Activated T-cell treated with anti-CD3 and anti-CD28 coated beads for 4 hours (primary cell): ENCODE data around the gene PHF20.
"Not testable (repeated sequence)": the region's sequence is repeated elsewhere in the genome, so short reads cannot be mapped to it uniquely, and the experiment has no call there.

Experiments used
- DNase-seq: peaks from one replicate; pipeline ENCODE4 v3.0.0-alpha.2; 2020

The PHF20 gene

DNA sequence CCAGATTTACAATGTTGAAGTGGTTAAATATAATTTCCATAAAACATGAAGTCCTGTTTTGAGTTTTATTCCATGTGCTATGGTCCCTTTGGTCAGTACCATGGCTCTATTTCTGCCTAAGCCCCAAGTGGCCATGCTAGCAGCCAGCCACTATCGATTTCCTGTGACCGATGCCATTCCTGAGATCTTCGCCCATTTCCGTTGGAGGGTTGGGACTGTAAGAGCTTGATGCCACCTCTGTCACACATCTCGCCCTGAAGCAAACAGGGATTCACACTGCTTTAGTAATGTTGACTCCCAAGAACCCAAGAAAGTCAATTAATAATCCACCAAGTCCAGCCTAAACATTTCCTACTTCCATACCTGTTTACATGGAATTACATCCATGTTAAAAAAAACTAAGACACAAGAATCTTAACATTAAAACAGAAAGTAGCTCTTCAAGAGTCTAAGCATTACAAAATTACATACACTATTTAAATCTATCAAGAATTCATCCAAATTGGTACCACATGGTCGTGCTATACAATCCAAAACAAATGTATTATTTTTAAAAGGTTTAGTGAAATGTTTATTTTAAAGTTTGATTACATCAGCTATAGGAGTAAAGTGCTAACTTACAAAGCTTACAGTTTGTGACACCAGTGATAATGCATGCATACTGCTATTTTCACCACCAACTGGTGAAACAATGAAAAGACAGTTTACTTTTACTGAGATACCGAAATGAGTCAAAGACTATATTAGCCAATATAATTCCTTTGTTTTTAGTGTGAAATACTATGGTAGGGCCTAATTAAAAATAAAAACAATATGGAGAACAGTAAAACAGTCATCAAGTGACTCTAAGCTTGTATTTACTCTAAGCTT is 32.3 kb upstream of the PHF20 start:
- DNase-seq: no peak

DNA sequence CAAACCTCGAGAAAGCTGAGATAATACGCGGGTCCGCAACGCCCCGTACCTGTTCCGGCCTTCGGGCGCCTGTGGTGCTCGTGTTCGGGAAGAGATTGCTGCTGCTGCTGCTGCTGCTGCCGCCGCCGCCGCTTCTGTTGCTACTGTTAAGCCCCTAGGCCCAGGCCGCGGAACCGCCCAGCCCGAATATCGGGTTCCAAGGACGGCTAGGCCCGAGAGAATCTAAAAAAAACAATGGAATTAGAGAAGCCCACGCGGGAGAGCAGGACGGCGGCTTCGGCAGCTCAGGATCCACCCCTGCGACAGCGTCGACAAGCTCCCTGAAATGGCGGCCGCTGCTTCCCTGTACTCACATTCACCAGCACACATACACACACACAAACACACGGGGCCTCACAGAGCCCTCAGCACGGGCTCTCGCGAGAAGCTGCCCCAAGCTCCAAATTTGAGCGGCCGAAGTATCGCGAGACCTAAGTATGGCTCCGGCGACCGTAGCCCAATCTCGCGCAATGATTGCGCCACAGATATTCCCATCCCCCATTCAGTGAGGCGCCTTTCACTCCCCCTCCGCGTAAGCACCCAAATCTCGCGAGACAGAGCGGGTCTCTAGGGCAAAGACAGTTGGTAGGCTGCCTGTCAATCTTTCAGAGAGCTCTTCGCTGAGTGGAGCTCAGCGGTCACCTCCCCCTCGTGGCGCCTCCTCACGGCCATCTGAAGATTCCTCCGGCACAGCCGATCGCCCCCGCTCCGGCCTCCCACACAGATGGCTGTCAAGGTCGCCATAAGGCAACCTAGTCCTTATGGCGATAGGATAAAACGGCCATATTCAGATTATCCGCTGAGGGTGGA is 29.7 kb upstream of the PHF20 start, which contains the start of gene RBM39:
TSS of gene RBM39 (minus strand) at position 369 of the 849 bp plus-strand sequence. CDS start 1,386 bp downstream, outside the sequence.
- peak; percentile 99 for DNase-seq

DNA sequence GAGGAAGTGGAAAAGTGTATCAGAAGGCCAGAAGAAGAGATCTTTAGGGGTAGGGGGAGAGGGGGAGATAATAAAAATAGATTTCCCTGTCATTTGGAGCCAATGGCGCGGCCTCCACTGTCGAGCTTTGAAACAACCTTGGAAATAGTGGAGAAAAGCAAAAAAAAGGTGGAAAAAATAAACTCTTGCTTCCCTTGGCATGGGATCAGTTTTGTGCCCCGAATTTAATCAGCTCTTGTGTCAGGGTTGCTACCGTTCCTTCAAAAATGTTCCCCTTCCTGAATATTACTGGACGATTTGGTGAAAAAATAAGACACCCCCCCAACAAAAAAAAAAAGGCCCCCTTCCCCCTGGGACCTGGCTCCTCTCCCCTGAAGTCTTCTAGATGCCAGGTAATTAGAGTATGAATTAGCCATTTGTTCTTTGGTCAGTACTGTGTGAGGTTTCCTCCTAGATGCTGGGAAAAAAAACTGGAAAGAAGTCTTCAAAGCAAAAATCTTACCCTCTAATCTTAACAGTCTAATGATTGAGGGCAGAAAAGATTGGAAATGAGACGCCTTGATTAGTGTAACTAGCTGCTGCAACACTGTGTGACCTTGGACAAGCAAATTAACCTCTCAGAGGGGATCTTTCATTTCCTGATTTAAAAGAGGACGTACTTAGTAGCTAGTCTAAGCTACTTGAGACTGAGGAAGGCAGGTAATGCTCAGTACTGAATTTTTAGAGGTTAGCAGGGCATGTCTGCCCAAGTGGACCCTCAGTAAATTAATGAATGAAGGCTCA is 28.9 kb upstream of the PHF20 start:
- DNase-seq: no peak

DNA sequence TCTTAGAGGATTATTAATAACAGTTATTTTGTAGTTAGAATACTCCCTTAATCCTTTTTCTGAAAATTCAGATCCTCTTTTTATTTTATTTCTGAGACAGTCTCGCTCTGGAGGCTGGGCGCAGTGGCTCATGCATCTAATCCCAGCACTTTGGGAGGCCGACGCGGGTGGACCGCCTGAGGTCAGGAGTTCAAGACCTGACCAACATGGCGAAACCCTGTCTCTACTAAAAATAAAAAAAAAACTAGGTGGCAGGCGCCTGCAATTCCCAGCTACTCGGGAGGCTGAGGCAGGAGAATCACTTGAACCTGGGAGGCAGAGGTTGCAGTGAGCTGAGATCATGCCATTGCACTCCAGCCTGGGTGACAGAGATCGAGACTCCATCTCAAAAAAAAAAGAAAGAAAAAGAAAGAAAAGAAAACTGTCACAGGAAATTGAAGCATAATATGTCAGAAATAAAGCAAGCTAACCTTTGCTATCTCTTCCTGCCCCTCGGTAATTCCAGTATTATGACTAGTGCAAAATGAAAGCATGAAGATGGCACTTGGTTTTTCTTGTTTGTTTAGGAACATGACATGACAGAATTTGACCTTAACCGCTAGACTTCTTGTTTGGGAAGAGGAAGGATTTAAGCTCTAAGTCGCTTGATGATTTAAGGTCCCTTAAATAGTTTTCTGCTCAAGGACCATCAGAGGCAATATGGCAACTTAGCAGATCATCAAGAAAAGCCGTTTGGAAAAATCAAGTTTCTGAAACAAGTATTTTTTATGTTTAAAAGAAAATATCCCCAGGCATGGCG is 27.9 kb upstream of the PHF20 start:
- DNase-seq: no peak

DNA sequence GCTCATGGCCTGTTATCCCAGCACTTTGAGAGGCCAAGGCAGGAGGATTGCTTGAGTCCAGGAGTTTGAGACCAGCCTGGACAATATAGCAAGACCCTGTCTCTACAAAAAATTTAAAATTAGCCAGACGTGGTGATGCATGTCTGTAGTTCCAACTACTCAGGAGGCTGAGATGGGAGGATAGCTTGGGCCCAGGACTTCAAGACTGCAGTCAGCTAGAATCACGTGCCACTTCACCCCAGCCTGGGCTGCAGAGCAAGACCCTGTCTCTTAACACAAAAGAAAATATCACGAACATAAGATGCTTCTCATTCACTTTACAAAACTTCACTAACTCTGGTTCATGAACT is 27.3 kb upstream of the PHF20 start:
- DNase-seq: not testable (repeated sequence)

DNA sequence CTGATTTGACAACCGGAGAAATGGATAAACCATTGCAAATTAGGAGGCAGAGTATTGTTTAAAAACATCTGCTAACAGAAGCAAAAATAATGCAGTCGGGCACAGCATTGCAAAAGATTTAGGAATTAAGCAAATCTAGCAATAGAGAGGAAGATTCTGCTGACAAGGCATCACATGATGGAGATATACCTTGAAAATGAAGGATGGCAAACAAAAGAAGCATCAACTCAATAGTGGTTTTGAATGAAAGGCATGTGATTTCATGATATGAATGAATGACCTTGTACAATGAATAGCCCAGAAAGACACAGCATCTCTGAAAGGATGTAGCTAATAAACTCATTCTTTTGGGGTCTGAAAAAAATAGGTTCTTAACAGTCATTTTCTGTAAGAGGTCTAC is 21.2 kb upstream of the PHF20 start:
- no peak for DNase-seq

DNA sequence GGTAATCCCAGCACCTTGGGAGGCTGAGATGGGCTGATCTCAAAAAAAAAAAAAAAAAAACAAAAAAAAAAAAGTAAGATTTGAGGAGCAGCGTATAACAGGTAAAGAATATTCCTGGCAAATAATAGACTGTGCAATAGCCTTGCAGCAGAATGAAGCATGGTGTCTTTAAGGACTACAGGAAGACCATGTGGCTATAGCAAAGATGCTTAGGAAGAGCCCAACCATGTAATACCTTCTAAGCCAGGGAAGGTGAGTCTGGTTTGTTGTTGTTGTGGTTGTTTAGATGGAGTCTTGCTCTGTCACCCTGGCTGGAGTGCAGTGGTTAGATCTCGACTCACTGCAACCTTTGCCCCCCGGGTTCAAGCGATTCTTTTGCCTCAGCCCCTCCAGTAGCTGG is 15.4 kb upstream of the PHF20 start:
- no peak for DNase-seq

DNA sequence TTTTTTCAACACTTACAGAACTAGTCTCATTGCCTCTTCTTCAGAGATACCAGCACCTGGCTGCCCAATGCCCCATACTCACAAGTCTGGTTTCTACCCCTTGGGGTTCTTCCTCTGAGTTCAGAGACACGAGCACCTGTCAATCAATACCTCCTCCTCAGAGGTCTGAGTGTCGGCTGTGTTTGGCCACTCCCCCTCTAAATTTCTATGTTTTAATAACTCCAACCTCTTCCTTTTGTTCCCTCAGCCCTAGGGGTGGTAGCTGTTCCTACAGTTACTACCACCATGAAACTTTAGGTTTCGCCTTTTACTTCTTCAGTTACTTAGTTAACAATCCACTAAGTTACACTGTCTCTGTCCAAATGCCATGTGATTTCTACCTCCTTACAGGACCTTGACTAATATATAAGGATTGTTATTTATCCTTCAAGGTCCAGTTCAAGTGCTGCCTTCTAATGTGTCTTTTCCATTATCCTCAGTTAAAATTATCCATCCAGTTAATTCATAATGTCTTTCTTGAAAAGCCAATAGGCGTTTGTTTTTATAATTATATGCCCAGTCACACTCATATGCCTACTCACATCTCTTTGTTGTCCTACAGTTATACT is 14.6 kb upstream of the PHF20 start:
- DNase-seq: no peak

DNA sequence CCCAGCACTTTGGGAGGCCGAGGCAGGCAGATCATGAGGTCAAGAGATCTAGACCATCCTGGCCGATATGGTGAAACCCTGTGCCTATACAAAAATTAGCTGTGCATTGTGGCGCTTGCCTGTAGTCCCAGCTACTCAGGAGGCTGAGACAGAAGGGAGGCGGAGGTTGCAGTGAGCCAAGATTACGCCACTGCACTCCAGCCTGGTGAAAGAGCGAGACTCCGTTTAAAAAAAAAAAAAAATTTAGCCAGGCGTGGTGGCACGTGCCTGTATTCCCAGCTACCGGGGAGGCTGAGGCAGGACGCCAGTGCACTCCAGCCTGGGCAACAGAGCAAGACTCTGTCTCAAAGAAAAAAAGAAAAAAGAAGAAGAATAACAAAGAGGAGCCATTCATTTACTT is 10.3 kb upstream of the PHF20 start:
- DNase-seq: not testable (repeated sequence)

DNA sequence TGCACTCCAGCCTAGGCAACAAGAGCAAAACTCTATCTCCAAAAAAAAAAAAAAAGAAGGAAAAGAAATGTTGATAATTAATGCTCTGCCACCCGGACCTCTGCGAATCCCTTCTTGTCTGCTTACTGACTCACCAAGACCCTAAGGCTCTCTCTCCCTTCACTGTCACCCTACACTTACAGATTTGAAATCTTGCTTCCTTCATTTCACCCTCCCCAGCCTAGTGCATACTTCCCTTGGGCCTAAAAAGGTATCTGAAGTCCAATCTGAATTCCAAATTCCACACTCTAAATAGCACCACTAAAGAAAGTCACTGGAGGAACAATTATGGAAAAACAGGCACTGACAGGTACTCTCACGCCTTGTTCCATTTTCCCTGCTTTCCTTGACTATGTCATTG is 9.4 kb upstream of the PHF20 start:
- DNase-seq: no peak

DNA sequence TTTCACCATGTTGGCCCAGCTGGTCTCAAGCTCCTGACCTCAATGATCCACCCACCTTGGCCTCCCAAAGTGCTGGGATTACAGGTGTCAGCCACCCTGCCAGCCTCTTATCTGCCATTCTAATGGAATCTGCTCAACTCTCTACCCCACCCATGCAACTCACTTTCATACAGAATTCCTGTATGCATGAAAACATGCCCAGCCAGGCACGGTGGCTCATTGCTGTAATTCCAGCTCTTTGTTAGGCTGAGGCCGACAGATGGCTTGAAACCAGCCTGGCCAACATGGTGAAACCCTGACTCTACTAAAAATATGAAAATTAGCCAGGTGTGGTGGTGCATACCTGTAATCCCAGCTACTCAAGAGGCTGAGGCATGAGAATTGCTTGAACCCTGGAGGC is 6.9 kb upstream of the PHF20 start:
- DNase-seq: not testable (repeated sequence)

DNA sequence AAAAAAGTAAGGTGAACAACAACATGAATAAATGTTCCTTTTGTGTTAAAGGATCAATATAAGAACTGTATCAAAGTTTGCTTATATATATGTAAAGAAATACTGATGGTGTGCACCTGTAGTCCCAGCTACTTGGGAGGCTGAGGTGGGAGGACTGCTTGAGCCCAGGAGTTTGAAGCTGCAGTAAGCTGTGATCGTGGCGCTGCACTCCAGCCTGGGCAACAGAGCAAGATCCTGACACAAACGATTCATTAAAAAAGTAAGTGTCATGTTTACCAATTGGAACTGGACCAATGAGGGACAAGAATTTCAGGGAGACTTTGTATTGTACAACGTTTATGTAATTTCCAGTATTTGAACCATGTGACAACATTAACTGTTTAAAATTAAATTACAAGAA is 5.0 kb upstream of the PHF20 start:
- DNase-seq: no peak

DNA sequence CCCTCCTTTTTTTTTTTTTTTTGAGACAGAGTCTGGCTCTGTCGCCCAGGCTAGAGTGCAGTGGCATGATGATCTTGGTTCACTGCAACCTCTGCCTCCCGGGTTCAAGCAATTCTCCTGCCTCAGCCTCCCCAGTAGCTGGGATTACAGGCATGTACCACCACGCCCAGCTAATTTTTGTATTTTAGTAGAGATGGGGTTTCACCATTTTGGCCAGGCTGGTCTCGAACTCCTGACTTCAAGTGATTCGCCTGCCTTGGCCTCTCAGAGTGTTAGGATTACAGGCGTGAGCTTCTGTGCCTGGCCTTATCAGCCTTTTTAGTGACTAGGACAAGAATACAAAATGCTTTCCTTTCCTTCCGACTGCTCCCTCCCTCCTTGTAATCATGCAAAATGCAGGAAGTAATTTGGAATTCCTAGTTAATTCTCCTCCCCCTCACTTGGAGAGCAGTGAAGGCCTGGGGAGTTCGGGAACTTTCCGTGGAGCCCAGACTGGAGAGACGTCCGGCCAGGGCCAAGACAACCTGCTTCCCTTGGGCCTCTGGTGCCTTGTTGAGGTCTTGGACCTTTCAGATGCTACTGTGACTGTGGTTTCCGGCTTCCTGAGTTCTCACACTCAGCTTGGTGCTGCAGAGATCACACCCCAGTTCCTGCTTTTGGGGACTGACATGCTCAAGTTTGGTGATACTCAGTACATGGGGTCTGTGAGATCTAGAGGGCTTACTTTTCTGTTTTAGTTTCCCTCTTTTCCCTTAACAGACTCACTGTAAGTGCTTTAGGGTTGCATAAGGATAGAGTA is 3.9 kb upstream of the PHF20 start:
- peak; percentile 44 for DNase-seq

DNA sequence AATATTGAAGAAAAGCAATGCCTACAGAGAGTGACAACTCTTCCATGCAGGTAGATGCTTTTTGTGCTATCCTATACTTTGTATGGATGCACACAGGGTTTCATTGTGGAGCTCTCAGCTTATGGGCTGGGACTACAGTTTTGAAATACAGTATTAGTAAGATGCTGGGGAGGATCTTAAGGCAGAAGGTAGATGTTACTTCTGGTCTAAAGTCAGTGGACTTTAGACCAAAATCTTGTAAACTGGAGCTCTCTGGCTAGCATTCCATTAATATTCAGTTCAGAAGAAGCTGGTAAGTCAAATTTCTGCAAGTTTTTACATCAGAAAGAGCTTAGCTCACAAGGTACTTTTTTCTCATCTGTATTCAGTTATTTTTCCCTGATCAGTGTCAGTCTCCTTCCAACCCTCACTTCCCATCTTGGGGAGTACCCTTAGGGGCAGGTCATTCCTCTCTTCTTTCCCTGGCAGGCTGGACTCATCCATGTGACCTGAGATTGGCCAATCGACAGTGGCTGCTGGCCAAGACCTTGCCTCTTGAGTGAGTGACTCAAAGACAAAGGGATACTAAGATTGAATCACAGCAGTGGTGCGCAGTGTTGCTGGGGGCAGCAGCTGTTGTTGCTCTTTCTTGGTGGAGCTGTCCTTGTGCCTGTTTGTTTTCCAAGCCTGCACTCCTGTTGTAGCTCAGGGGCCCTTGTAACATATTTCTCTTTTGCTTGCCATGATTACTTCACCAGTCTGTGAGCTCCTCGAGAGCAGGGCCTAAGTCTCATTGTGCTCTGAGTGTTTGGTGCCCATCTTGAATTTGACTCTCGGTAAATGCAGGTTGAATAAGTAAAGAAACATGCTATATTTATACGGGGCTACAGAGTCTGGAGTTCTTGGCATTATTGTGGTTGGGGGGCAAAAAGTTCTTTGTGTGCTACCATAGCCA is 2.8 kb upstream of the PHF20 start:
- DNase-seq: no peak

DNA sequence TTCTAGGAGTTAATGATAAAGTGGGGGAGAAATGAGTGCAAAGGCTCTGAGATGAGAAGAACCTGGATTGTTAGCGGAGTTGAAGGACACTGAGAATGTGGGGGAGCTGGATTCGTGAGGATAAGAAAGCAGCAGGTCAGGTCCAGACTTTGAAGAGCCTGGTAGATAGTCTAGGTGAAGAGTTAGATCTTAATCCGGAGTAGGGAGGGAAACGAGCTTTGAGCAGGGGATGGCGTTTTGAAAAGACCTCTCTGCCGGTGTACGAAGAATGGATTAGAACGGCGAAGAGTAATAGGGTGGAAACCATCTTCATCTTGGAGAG is 487 bp upstream of the PHF20 start:
- no peak for DNase-seq

DNA sequence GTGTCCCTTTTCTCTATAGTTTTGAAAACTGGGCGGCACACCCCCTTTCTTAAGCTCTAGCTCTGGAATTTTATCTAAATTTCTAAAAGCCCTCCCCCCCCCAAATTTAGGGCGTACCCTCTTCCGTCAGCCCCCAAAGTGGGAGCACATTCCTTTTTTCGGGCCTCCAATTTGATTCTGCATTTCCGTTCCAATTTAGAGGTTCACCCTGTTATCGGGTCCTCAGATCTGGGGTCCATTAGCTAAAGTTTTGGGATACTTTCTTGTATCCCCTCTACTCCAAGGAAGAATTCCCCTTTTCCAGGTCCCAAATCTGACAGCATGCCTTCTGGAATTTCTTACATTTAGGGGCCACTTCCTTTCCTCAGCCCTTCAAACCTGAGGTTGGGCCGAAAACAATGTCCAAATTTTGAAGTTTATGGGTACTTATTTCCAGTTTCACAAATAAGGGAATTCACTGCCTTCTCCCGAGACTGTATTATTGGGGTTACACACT is 796 bp downstream of the PHF20 start:
- no peak for DNase-seq

DNA sequence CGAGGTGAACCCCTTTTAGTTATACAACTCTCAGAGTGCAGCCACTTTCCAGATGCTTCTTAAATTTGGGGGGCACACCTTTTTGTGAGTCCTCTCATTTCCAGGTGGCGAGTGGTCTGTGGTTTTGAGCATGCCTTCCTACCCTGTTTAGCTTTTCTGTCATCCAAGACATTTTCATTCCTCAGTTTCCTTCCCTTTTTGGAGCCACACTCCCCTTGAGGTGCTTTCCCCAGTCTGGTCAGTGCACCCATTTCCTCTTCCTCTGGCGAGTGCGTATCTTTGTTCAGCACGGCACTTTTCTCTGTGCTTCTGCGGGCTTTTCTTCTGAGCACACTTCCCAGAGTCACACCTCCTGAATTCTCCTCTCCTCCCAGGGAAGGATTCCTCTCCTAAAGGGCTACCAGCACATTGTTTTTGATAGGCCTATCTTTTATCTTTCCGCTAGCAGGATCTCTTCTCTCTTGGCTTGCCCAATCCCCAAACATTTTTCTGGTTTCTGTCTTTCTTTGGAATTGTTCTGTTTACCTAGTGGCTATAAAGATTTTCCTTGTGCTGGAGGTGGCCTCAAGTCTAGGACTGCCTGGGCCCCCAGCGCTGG is 1.4 kb downstream of the PHF20 start:
- DNase-seq: no peak

DNA sequence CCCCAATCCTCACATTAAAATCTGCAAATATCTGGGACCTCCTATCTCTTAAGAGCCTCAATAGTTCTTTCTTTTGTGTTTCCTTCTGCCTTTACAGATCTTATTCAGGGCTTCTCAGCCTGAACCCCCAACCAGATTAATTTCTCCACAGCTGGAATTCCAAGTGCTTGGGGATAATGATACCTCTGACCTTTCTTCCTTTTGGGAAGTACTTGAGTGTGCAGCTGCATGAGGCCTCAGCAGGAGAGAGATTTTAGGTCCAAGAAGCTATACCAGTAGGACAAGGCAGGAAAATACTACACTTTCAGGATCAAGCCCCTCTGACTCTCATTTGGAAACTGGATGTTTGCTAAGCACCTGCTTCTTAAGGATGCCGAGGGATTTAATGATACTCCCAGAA is 2.6 kb downstream of the PHF20 start:
- DNase-seq: no peak

DNA sequence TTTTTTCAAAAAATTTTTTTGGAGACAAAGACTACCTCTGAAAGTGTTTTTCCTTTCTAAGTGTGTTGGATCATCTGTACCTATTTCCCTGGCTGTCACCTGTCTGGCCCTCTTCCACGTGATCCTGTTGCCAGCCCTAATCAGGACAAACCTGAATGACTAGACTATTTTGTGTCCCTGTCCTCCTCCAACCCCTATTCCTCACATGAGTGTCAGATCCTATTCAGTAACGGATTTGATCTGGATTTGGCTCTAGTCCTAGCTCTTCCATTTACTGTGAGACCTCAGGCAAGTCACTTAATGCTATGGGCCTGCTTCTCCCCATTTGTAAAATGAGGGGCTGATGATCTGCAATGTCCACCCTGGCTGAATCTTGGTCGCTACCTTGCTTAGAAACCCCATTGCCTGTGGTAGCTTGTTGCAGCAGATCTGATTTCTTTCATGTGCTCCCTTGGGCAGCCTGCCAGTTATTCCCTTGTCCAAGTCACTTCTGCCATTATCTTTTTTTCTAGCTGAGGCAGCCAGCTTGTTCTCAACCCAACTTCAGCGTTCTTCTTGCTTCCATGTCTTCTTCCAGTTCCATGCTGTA is 4.8 kb downstream of the PHF20 start:
- DNase-seq: no peak
